Mammary epithelial cell (primary cell): ENCODE data around the gene WDSUB1.

Source experiments
- EZH2 ChIP-seq: IDR thresholded peaks from 2 replicates; pipeline ENCODE4 v1.6.1; 2012; ENCODE audit warnings: low read length, inconsistent platforms, borderline replicate concordance
- TF ChIP-seq, protein P1 (sequence below), 2 donors: IDR thresholded peaks in 1 of 2; conservative IDR thresholded peaks in 1 of 2; 2 replicates each; pipeline ENCODE4 v1.5.1; 2011 to 2012; ENCODE audit warnings: inconsistent platforms in 2 of 2, low read length in 2 of 2, mild to moderate bottlenecking in 2 of 2, control low read depth in 1 of 2, low read depth in 1 of 2; ENCODE audit not compliant: insufficient read depth in 1 of 2; ENCODE audit errors: extremely low read depth in 1 of 2

DNA sequence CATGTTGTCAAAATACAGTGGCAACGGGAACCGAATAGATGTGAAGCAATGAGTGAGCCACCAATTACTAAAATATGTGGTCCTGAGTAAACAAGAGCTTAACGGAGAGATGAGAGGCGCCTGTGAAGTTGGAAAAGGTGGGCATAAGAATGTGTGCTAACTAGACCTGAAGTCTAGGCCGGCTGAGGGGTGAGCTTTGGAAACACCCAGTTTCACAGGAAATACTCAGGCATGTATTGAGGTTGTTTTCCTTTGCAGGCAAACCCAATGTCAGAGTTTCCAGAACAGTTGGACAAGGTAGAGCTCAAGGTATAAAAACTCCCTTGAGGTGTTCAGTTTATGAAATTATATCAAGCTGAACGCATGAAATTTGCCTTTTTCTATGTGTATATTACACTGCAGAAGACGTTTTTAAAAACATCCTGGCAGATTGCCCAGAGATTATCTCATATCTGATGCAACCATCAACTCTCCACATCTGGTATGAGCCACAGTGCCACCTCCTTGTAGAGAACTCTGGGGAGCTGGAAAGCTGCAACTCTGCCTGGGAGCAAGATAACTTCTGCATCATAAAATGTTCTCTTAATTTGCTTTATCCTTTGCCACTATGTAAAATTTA lies 3.9 kb upstream of the WDSUB1 start:
- TF ChIP-seq, protein P1, sequence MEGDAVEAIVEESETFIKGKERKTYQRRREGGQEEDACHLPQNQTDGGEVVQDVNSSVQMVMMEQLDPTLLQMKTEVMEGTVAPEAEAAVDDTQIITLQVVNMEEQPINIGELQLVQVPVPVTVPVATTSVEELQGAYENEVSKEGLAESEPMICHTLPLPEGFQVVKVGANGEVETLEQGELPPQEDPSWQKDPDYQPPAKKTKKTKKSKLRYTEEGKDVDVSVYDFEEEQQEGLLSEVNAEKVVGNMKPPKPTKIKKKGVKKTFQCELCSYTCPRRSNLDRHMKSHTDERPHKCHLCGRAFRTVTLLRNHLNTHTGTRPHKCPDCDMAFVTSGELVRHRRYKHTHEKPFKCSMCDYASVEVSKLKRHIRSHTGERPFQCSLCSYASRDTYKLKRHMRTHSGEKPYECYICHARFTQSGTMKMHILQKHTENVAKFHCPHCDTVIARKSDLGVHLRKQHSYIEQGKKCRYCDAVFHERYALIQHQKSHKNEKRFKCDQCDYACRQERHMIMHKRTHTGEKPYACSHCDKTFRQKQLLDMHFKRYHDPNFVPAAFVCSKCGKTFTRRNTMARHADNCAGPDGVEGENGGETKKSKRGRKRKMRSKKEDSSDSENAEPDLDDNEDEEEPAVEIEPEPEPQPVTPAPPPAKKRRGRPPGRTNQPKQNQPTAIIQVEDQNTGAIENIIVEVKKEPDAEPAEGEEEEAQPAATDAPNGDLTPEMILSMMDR (conservative IDR thresholded peaks at IDR 0.05 in 1 of 2, IDR thresholded peaks at IDR 0.05 in 1 of 2; ENCODE audit: extremely low read depth in 1 of 2, insufficient read depth in 1 of 2, low read depth in 1 of 2, low read length in 2 of 2), result peak in 1 of 2 donors; percentile 35
- no peak for TF ChIP-seq EZH2
